HUES64 (cell line): ENCODE data around the gene NAA25.

ENCODE experiments used
- H3K27ac ChIP-seq: 2 replicates; pipeline ENCODE4 v1.7.0; 2013; ENCODE audit warnings: low read depth, low read length, inconsistent platforms
- H3K27me3 ChIP-seq: 2 replicates; pipeline ENCODE4 v1.6.1; 2013; ENCODE audit warnings: mild to moderate bottlenecking, low read length; ENCODE audit not compliant: insufficient read depth
- H3K36me3 ChIP-seq: 2 replicates; pipeline ENCODE4 v1.6.1; 2013; ENCODE audit warnings: mild to moderate bottlenecking, low read length; ENCODE audit not compliant: insufficient read depth
- H3K4me1 ChIP-seq: 2 replicates; pipeline ENCODE4 v1.6.1; 2013; ENCODE audit warnings: mild to moderate bottlenecking, low read length, moderate library complexity; ENCODE audit not compliant: insufficient read depth
- H3K4me3 ChIP-seq: 2 replicates; pipeline ENCODE4 v1.5.1; 2013; ENCODE audit warnings: mild to moderate bottlenecking, low read length, moderate library complexity
- H3K9ac ChIP-seq: 2 replicates; pipeline ENCODE4 v1.6.1; 2013; ENCODE audit warnings: mild to moderate bottlenecking, low read depth, low read length
- H3K9me3 ChIP-seq: 2 replicates; pipeline ENCODE4 v1.6.1; 2013; ENCODE audit warnings: low read depth, low read length; ENCODE audit not compliant: insufficient read depth
- WGBS: fragments of 150-250, 120-280 bp; methylation state at CpG from one replicate; pipeline ENCODE4 v1.1.7; 2013; ENCODE audit warnings: missing lambda C conversion rate; 5-methylcytosine and 5-hydroxymethylcytosine counted together

Gene NAA25

GRCh38 chr12:112131686-112132085, 23.1 kb upstream of the NAA25 start:
- Histone ChIP-seq H3K36me3 (peaks cover 35% of the 10 kb centered on the region), H3K4me1 (no peaks in the 10 kb centered on the region; the same call in 1 of the 2 replicates), H3K27ac (no peak overlapping the region), H3K27me3 (no peaks in the 10 kb centered on the region), H3K9ac (no peak overlapping the region), H3K4me3 (no peak overlapping the region), H3K9me3 (no peaks in the 10 kb centered on the region)
- WGBS: no CpG with 5 or more reads among the region's 1 CpG

DNA sequence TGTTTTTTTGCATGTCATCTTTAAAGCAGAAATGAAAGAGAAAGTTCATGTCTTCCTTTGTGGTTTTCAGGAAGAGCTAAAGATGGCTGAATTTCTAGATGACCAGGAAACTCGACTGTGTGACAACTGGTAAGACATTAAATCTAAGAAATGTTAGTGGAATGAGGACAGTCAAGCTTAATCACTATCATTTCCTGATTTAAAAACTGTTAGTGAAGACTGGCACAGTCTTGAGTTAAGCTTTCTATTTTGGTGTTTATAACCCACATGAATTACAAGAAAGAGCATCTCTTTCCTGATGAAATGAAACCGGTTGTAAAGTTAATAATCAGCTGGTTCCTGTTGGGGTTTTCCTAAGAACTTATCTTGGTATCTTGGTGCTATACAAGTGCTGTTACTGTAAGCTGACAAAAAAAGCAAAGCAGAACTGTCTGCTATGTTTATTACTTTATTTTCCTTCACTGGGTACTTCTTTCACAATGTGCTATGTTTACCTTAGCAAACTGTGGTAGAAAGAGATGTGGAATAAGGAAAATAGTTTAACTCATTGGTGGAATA, 21.9 kb upstream of the NAA25 start:
- Histone ChIP-seq H3K9ac (no peak overlapping the region), H3K9me3 (no peaks in the 10 kb centered on the region), H3K27ac (no peak overlapping the region), H3K27me3 (no peaks in the 10 kb centered on the region), H3K4me1 (peaks cover 5% of the 10 kb centered on the region; the same call in 1 of the 2 replicates), H3K36me3 (peaks cover 29% of the 10 kb centered on the region), H3K4me3 (no peak overlapping the region)
- WGBS: 79% methylated on average over 2 of the region's 2 CpGs

- H3K36me3 ChIP-seq: peaks cover 14% of the 10 kb centered on the region
- no peaks in the 10 kb centered on the region for H3K27me3 ChIP-seq
- no peak overlapping the region for H3K27ac ChIP-seq
- WGBS: 92% methylated on average over 7 of the region's 7 CpGs
- peaks cover 12% of the 10 kb centered on the region for H3K4me1 ChIP-seq
- H3K9ac ChIP-seq: no peak overlapping the region
- peak overlapping the region; percentile 14; the same call in 1 of the 2 replicates for H3K4me3 ChIP-seq
- H3K9me3 ChIP-seq: no peaks in the 10 kb centered on the region
Measured at GRCh38 chr12:112126911-112127310, 18.3 kb upstream of the NAA25 start.

- peaks cover 8% of the 10 kb centered on the region for H3K36me3 ChIP-seq
- peaks cover 13% of the 10 kb centered on the region for H3K4me1 ChIP-seq
- H3K27ac ChIP-seq: no peak overlapping the region
- H3K4me3 ChIP-seq: peak overlapping the region; percentile 67
- H3K27me3 ChIP-seq: no peaks in the 10 kb centered on the region
- no peaks in the 10 kb centered on the region for H3K9me3 ChIP-seq
- peak overlapping the region; percentile 63 for H3K9ac ChIP-seq
- 5% methylated on average over 25 of the region's 25 CpGs for WGBS
Measured at GRCh38 chr12:112126000-112126438, 17.4 kb upstream of the NAA25 start.

DNA sequence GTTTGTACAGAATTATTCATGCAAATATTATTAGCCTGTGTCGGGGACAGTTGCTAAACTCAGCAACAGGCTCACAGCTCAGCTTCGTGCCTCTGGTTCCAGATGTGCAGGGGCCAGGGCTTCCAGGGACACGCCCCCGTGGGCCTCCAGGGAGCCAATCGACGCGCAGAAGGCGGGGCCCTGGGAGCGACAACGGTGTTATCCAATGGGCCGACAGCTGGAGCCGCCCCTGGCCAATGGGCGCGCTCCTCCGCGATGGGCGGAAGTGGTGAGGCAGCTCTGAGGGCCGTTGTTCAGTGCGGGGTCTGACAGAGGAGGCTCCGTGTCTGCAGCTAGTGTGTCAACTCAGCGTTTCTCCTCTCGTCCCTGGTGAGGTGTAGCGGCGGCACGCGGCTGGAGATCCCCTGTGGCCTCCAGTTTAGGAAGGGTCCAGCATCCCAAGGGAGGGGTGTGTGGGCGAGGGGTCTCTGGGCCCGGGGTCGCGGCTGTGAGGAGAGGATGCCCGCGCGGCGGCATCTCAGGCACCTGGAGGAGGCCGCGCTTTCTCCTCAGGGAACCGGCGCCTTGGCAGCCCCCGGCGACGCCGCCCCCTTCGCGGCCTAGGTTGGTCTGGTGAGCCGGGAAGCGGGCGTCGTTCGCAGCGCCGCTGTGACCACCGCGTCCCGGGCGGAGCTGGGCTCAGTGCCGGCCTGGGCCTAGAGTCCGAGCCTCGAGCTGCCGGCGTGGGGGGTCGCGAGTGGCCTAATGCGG, 16.8 kb upstream of the NAA25 start, which contains the start of gene TRAFD1:
TSS of gene TRAFD1 (plus strand) at position 311 of the 750 bp plus-strand sequence. CDS start 4,963 bp downstream, outside the sequence.
- under 1% methylated on average over 63 of the region's 63 CpGs for WGBS
- Histone ChIP-seq H3K4me3 (peak within 1 kb of the TSS; percentile 67), H3K36me3 (peaks cover 2% of the 10 kb centered on the region), H3K27ac (no peak within 1 kb of the TSS), H3K4me1 (peaks cover 13% of the 10 kb centered on the region), H3K27me3 (no peaks in the 10 kb centered on the region), H3K9me3 (no peaks in the 10 kb centered on the region), H3K9ac (peak within 1 kb of the TSS; percentile 63)

DNA sequence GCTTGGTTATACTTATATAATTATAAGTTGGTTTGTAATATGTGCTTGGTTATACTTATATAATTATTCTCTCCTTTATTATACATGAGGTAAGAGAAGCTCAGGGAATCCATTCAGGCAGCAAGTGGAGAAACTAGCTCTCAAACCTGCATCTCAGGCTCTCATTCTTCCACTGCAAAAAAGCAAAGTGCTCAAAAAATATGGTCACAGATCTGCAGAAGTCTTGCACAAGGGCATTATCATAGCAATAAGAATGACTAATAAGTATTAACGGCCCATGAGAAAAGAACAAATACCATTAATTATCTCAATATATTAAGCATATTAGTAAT, 16.3 kb upstream of the NAA25 start:
- Histone ChIP-seq H3K9ac (no peak overlapping the region), H3K36me3 (no peaks in the 10 kb centered on the region), H3K27ac (no peak overlapping the region), H3K4me1 (peaks cover 13% of the 10 kb centered on the region), H3K4me3 (peak overlapping the region; percentile 24; the same call in 1 of the 2 replicates), H3K27me3 (no peaks in the 10 kb centered on the region), H3K9me3 (no peaks in the 10 kb centered on the region)
- no CpG with 5 or more reads among the region's 1 CpG for WGBS

DNA sequence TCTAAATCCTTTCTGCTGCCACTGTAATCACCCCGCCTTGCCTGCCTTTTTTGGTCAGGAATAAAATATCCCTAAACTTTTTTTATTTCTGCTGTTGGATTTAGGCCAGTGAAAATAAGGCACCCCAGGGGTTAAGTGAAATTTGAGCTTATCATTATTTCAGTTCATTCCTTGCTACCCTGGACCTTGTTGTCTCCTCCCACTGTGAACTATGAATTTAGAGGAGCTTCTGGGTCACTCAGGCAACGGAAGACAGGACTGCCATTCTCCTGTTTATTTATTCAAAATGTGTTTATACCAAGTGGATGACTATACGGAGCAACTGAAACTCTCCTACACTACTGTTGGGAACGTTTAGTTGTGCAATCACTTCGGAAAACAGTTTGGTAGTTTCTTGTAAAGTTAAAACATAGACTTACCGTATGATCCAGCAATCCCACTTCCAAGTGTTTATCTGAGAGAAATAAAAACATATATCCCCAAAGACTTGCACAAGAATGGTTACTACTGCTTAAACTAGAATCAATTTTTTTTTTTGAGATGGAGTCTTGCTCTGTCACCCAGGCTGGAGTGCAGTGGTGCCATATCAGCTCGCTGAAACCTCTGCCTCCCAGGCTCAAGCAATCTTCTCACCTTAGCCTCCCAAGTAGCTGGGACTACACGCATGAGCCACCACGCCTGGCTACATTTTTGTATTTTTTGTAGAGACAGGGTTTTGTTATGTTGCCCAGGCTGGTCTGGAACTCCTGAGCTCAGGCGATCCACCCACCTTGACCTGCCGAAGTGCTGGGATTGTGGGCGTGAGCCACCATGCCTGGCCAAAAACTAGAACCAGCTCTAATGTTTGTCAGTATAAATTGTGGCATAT, 14.5 kb upstream of the NAA25 start:
- H3K27me3 ChIP-seq: no peaks in the 10 kb centered on the region
- H3K9me3 ChIP-seq: no peaks in the 10 kb centered on the region
- no peak overlapping the region for H3K27ac ChIP-seq
- H3K4me1 ChIP-seq: peaks cover 13% of the 10 kb centered on the region
- no peaks in the 10 kb centered on the region for H3K36me3 ChIP-seq
- no peak overlapping the region for H3K4me3 ChIP-seq
- H3K9ac ChIP-seq: no peak overlapping the region
- 91% methylated on average over 9 of the region's 12 CpGs for WGBS

DNA sequence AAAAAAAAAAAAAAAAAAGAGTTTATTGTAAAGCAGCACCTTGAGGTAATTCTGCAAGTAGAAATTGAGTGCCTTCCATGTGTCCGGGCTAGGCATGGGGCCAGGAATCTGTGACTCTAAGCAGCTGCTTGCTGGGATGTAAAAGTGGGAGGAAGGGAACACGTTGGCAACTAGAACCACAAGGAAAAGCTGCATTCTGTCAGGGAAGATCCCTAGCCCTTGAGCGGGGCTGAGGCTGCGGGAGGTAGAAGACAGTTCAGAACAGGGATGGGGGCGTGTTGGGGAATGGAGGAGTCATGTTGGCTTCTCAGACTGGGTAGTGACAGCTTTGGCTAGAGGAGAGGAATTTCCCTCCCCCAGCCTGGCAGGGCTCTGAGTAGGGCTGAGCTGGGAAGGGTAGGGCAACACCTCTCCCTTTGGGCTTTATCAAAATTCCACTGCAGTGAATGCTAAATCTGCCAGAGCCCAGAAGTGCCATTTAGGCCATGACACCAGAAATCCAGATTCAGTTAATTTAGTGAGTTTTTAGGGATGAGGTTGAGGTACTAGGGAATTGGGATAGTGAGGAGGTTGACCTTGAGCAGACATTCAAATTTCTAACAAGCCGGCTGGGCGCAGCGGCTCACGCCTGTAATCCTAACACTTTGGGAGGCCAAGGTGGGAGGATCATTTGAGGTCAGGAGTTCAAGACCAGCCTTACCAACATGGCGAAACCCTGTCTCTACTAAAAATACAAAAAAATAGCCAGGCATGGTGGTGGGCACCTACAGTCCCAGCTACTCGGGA, 13.4 kb upstream of the NAA25 start:
- Histone ChIP-seq H3K9ac (no peak overlapping the region), H3K27me3 (no peaks in the 10 kb centered on the region), H3K4me1 (peaks cover 15% of the 10 kb centered on the region), H3K4me3 (no peak overlapping the region), H3K9me3 (no peaks in the 10 kb centered on the region), H3K36me3 (no peaks in the 10 kb centered on the region), H3K27ac (no peak overlapping the region)
- 77% methylated on average over 11 of the region's 11 CpGs for WGBS

GRCh38 chr12:112117685-112118084, 9.1 kb upstream of the NAA25 start:
- H3K36me3 ChIP-seq: no peaks in the 10 kb centered on the region
- WGBS: 96% methylated on average over 7 of the region's 8 CpGs
- H3K4me3 ChIP-seq: no peak overlapping the region
- H3K27ac ChIP-seq: no peak overlapping the region
- H3K4me1 ChIP-seq: peaks cover 16% of the 10 kb centered on the region
- no peak overlapping the region for H3K9ac ChIP-seq
- H3K27me3 ChIP-seq: no peaks in the 10 kb centered on the region
- no peaks in the 10 kb centered on the region for H3K9me3 ChIP-seq

- Histone ChIP-seq H3K36me3 (no peaks in the 10 kb centered on the region), H3K9ac (peak overlapping the region; percentile 49; the same call in 1 of the 2 replicates), H3K27ac (peak overlapping the region; percentile 80), H3K4me1 (peaks cover 20% of the 10 kb centered on the region), H3K9me3 (no peaks in the 10 kb centered on the region), H3K4me3 (peak overlapping the region; percentile 32), H3K27me3 (no peaks in the 10 kb centered on the region)
- WGBS: 31% methylated on average over 6 of the region's 7 CpGs
Measured at GRCh38 chr12:112116232-112117060, 7.9 kb upstream of the NAA25 start.
